ENCODE measurements around the gene SEMA6C.

Gene SEMA6C

GRCh38 chr1:151158751-151159251 lies 12.4 kb upstream of the SEMA6C start:
- DNase-seq: no peak

DNA sequence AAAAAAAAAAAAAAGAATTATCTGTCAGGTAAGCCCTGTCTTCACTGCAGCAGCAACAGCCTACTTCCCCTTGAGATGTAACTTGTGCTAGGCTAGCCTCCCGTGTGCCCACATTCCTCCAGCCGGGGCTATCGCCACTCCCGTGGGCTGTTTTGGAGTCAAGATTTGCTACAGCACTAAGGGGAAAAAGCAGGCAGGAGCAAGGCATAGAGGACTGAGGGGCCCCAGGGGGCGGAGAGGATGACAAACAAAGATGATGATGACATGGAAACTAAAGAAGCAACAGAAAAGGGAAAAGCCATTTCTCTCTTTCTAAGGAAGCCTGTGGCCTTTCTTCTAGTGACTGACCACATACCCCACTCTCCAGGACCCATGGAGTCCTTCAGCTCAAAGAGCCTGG lies 11.9 kb upstream of the SEMA6C start:
- no peak for DNase-seq

DNA sequence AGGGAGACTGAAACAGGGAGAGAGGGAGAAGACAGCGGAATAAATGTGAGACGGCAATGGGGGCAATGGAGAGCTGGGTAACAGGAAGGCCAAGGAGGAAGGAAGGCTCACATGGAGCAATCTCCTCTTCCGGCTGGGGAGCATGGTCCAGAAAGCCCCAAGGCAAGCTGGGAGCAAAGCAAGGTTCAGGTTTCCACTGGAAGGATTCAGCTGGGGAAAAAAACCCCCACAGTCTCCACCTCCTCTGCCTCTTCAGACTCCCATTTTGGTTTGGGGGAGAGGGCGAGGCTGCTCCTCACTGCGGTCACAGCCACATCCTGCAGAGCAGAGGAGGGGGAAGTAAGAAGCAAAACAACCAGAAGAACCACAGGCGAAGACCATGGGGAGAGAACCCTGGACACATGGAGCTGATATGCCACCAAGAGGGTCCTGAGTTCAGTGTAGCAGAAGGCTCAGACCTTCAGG lies 10.7 kb upstream of the SEMA6C start:
- DNase-seq: no peak

GRCh38 chr1:151156515-151156819 lies 10.0 kb upstream of the SEMA6C start, which contains the start of gene TNFAIP8L2:
TSS of gene TNFAIP8L2 (plus strand) at chr1:151156649. CDS start at chr1:151158698, 2,049 bp downstream.
- no peak for DNase-seq

DNA sequence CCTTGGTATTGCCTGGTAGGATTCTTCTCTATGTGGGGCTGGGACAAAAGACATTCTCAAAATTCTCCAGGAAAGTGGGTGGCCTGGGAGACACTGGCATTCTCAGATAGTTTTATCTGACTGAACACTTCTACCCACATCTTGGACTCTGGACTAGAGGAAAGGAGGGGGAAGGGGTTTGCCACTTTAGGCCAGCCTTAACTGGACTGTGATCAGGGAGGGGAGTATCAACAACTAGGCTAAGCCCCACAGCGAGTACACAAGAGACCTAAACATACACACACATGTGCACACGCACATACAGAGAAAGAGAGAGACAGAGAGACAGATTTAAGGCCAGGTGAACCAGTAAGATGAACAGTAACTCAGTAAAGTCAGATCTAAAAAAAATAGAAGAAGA lies 1.2 kb upstream of the SEMA6C start:
- DNase-seq: no peak

DNA sequence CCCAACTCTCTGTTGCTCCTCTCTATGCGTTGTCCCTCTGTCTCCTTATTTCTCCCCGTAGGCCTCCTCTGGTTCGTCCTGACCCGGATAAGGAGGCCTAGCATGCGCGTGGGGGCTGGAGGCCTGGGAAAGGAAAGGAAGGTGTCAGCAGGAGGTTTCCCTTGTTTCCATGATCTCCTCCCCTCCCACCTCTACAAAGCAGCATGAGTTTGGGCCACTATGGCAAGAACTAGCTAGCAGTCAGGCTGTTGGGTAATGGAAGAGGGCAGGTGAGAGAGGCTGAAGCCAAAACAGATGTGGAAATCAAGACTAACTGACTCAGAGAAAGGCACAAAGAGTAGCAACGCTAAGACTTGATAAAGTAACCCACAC lies 687 bp upstream of the SEMA6C start:
- no peak for DNase-seq

DNA sequence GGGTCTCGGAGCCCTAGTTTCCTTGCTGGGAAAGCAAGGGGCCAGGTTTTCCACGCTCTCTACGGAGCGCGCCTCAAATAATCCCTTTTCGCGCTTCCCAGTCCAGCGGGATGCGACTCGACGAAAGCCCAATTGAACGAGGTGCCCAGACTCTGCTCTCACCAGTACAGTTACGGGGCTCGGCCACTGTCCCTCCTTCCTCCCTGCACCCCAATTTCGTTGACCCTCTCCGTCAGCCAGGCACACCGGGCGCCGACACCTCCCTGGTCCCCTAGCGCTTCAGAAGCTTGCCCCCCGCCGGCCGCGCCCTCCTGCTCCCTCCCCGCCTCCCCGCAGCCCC lies 389 bp downstream of the SEMA6C start:
- DNase-seq: no peak

DNA sequence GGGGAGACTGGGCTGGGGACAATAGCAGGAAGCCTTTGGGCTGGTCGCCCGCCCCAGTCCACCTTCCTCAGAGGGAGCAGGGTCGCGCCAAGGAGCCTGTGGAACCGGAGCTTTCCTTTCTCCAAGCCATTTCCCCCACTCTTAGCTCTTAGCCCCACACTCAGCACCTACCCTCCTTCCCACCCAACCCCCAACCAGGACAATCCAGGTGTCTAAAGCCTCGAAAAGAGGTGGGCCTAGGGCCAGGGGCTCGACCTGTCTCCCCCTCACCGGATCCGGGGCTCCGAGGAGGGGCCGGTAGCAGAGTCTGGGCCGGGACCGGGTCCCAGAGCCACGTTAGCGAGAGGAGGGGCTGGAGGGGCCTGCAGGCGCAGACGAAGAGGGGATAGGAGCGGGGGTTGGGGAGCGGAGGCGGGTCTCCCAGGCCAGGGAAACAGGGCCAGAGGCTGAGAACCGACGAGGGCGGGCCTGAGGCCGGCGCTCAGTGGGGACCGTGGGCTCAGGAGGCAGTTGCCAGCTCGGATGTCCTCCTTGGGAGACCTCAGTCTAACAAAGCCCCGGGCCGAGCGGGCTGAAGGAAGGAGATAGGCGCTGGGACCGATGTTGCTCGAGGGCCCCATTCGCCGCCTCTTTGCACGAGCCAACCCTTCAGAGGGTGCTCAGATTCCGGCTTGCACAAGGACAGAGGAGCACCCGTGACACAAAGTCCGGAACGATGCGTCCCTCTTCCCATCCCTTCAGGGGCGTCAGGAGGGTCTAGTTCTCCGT lies 943 bp downstream of the SEMA6C start:
- no peak for DNase-seq

DNA sequence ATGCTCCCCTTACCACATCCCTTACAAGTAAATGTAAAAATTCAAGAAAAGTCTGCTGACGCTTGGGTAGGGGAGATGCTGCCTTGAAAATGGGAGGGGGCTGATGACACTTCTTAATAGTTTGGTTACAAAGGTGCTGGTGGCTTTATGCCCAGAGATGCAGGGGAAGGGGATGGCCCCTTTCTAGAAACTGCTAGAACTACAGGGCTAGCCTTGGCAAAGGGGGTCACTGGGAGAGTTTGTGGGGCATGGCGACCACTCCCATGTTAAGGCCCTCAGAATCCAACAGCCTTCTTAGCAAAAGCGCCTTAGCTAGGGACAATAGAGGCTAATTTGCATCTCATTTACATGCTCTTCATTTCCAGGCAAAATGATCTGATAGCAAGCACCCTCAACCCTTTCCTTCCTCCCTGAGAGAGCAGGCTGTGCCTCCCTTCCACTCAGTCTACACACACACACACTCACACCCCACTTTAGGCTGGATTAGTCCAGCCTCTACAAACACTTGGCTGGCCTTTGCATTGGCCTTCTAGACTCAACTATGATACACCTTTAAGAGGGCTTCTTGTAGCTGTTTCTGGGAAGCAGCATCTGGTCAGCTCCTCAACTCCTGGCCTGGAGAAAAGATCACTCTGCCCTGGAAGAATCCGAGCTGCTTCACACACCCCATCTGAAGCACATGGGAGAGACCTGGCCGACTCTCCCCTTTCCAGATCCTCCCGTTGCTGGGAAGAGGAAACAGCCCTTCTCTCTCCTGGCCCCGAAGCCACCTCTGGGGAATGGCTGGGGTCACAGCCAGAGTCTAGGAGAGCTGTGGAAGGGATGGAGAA lies 1.7 kb downstream of the SEMA6C start:
- DNase-seq: no peak

- DNase-seq: no peak
These were observed 2.4 kb downstream of the SEMA6C start for GRCh38 chr1:151143986-151144385.

GRCh38 chr1:151143057-151143435 lies 3.4 kb downstream of the SEMA6C start:
- DNase-seq: no peak

DNA sequence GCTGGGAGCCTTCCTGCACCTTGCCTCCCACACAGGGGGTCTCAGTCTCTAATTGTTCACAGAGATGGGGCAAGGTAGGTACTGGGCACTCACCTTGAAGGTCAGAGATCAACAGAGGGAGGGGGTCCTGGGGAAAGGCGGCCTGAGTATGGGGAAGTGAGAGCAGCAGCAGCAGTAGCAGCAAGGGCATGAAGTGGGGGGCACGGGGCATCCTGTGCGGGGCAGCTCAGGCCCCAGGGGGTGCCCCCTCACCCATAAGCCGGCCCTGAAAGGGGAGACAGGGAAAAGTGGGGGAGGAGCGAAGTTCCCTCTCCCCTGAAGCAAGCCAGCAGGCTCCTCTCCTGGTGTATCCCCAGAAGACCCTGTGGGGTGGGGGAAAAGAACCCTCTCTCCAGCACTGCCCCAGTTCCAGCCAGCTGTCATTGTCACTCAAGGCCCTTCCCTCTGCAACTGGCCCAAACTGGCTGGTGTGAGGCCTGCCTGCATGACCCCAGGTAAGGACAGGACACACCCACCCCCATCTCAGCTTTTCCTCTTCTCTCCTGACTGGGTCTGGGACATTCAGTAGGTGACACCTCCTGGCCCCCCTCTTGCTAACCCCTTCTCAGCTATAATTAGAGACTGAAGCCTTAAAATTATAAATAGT lies 3.9 kb downstream of the SEMA6C start:
- no peak for DNase-seq

- no peak for DNase-seq
These were observed 8.6 kb downstream of the SEMA6C start for GRCh38 chr1:151137789-151138188.

DNA sequence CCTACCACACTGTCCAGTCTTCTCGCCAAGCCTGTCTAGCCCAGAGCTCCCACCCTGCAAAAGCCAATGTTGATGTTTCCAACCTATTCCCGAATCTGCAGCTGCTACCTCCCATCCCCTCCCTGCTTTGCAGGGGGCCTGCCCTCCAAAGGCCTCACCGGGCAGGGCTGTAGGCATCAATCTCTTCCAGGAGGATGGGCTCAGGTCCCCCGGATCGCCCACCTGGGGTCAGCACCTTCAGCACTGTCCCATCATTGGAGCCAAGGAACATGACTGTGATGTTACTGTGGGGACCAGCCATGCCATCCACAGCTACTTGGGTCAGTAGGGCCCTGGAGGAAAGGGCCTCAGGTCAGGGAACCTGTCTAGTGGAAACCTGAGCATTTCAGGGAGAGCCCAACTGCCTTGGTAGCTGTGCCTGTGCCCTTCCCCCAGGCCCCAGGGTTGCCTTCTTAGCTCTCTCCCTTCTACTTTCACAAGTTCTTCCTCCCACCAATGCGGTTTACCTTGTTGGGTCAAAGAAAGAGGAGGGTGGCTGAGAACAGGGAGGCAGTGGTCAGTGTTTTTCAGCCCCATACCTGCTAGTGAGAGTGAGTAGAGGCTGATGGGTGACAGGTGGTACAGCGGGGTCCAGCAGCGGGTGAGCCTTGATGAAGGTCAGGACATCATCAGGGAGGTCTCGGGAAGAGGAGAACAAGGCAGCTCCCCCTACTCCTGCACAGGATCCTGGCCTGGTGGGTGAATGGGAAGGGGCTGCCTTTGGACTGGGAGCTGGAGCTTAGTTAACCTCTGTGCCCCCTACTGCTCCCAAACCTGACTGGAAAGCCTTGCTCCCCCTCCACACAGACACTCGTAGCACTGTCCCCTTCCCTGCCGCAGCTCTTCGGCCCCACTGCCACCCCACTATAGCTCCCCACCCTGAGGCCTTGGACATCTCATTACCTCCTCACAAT lies 10.7 kb downstream of the SEMA6C start:
- DNase-seq: no peak

DNA sequence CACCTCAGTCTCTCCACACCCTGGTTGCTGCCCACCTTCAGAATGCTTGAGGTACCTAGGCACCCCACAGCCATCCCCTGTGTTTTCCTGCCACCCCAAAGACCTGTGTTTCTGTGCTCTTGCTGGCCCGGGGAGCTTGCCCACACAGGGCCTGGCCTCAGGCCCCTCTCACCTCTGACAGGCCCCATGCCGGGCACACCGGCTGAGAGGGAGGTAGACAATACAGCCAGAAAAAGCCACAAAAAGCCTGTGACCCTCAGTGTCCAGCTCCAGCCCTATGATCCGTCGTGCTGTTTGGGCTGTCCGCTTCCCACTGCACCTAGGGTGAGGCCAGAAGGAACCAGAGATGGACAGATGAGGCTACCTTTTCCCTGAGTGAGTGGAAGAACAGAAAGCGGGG lies 11.4 kb downstream of the SEMA6C start:
- no peak for DNase-seq

GRCh38 chr1:151134396-151134795 lies 12.0 kb downstream of the SEMA6C start:
- DNase-seq: no peak

- no peak for DNase-seq
These were observed 13.2 kb downstream of the SEMA6C start for GRCh38 chr1:151133018-151133806.

DNA sequence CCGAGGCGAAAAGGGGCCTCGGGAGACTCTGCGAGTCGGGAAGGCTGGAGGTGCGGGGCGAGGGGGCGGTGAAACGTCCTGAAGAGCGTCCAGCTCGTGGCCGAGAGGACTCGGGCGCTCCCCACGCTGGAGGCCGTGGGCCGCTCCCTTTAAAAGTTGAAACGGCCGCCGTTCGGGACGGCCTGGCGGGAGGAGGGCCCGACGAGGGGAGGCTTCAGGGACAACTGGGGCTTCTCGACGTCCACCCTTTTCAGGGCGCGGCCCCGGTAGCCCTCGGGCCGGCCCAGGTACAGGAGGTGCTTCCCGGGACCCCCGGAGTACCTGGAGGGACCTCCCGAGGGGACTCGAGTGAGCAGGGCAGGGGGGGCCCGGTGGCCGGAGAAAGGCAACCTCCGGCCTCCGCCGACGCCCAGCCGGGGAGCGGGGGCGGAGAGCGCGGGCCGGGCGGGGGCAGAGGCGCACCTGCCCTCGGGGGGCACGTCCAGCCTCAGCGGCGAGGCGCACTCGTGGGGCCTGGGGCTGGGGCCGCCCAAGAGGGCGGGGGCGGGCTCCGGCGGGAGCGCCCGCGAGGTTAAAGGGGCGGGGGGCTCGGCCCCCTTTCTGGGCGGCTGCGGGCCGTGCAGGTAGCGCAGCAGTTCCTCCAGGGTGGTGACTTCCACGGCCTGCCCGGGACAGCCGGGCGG lies 14.0 kb downstream of the SEMA6C start:
- no peak for DNase-seq

DNA sequence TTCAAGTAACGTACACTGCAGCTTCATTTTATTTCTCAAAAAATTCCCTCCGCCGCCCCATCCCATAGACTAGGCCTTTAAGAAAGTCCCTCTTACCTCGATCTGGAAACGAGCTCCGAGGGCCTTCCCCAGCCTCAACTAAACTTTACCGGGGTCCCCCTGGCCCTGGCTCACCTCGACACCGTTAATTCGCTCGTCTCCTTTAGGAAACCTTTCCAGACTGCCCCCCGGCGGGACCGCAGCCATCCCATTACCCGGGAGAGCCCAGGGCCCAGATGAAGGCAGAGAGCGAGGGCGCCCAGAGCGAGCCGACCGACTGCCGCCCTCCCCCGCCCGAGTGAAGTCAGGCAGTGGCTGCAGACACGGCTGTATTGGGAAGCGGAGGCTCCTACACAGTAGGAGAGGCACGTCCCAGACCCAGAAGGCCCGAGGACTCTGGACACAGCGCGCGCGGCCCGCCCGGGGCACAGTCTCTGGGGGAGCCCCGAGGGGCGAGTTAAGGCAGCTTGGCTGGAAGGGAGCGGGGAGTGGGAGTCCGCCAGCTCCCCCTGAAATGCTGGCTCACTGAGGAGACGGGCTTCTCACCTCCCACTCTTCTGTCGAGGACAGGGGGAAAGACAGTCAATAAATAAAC lies 14.6 kb downstream of the SEMA6C start:
- DNase-seq: no peak

GRCh38 chr1:151130987-151131586 lies 15.3 kb downstream of the SEMA6C start:
- no peak for DNase-seq
